Nucleus accumbens (tissue), 56 donors: ENCODE results near the gene CNTNAP2.
A peak's percentile ranks its signal among the peaks of the same experiment; 100 is the strongest.

Experiments used
- DNase-seq, 56 donors: peaks; one replicate each; lab custom pipeline; 2025; lab: John Stamatoyannopoulos, UW

Gene CNTNAP2

GRCh38 chr7:146411975-146412374 is 295.4 kb downstream of the CNTNAP2 start:
- no peak for DNase-seq

- no peak for DNase-seq
These were observed 296.2 kb downstream of the CNTNAP2 start for GRCh38 chr7:146412781-146413180.

- no peak for DNase-seq
These were observed 297.8 kb downstream of the CNTNAP2 start for GRCh38 chr7:146414373-146414772.

GRCh38 chr7:146414937-146415336 is 298.3 kb downstream of the CNTNAP2 start:
- no peak for DNase-seq

GRCh38 chr7:146417176-146417575 is 300.6 kb downstream of the CNTNAP2 start:
- DNase-seq: no peak

GRCh38 chr7:146423446-146423845 is 306.8 kb downstream of the CNTNAP2 start:
- no peak for DNase-seq

- no peak for DNase-seq
These were observed 307.5 kb downstream of the CNTNAP2 start for GRCh38 chr7:146424084-146424483.

- DNase-seq: no peak
These were observed 316.9 kb downstream of the CNTNAP2 start for GRCh38 chr7:146433501-146433900.

GRCh38 chr7:146443102-146443501 is 326.5 kb downstream of the CNTNAP2 start:
- DNase-seq: no peak

- DNase-seq: no peak
These were observed 333.0 kb downstream of the CNTNAP2 start for GRCh38 chr7:146449625-146450024.

- no peak for DNase-seq
These were observed 338.6 kb downstream of the CNTNAP2 start for GRCh38 chr7:146455091-146455655.

- DNase-seq: peak in 7 of 56 donors; percentile 5 to 37 (median 16)
These were observed 362.4 kb downstream of the CNTNAP2 start for GRCh38 chr7:146479040-146479439.

GRCh38 chr7:146486519-146486918 is 369.9 kb downstream of the CNTNAP2 start:
- no peak for DNase-seq

GRCh38 chr7:146492017-146492416 is 375.4 kb downstream of the CNTNAP2 start:
- no peak for DNase-seq

GRCh38 chr7:146494952-146495596 is 378.5 kb downstream of the CNTNAP2 start:
- DNase-seq: no peak

GRCh38 chr7:146496657-146497056 is 380.1 kb downstream of the CNTNAP2 start:
- no peak for DNase-seq

- DNase-seq: no peak
These were observed 383.4 kb downstream of the CNTNAP2 start for GRCh38 chr7:146499970-146500369.

GRCh38 chr7:146503844-146504243 is 387.2 kb downstream of the CNTNAP2 start:
- DNase-seq: no peak

GRCh38 chr7:146510088-146510680 is 393.6 kb downstream of the CNTNAP2 start:
- DNase-seq: no peak

- DNase-seq: no peak
These were observed 397.7 kb downstream of the CNTNAP2 start for GRCh38 chr7:146514304-146514703.

- DNase-seq: no peak
These were observed 412.0 kb downstream of the CNTNAP2 start for GRCh38 chr7:146528581-146528980.

GRCh38 chr7:146539836-146540235 is 423.2 kb downstream of the CNTNAP2 start:
- DNase-seq: no peak
